ENCODE results near the gene MRPL37.

DNA sequence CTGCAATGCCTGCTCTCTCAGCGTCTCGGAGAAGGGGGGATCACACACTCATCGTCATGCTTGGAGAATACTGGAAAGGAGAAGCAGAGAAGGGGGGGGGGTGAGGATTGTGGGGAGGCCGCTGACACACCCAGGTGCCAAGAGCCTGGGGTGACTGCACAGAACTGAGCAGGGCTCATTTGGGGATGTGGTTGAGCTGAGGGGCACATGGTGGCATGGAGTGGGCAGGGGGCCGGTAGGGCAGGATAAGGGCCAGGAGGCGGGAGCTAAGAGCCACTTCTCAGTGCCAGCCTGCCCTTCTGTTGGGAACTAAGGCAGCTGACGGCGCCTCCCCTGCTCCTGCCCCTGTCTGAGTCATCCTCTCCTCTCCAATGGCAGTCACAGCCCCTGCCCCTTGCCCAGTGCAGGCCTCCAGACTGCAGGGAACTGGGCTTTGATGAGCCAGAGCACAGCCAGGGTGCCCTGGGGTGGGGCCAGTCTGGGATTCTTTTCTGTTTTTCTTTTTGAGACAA is 27.2 kb downstream of the MRPL37 start:
- TF ChIP-seq, protein P1, sequence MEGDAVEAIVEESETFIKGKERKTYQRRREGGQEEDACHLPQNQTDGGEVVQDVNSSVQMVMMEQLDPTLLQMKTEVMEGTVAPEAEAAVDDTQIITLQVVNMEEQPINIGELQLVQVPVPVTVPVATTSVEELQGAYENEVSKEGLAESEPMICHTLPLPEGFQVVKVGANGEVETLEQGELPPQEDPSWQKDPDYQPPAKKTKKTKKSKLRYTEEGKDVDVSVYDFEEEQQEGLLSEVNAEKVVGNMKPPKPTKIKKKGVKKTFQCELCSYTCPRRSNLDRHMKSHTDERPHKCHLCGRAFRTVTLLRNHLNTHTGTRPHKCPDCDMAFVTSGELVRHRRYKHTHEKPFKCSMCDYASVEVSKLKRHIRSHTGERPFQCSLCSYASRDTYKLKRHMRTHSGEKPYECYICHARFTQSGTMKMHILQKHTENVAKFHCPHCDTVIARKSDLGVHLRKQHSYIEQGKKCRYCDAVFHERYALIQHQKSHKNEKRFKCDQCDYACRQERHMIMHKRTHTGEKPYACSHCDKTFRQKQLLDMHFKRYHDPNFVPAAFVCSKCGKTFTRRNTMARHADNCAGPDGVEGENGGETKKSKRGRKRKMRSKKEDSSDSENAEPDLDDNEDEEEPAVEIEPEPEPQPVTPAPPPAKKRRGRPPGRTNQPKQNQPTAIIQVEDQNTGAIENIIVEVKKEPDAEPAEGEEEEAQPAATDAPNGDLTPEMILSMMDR (IDR thresholded peaks at IDR 0.05) = no peak
- TF ChIP-seq POLR2A (IDR thresholded peaks at IDR 0.05) = peak in 1 of 2 donors; percentile 82

All from adrenal gland (tissue), 5 donors.